K562 treated with DMSO at 1 percent for 12 hours (cell line): ENCODE measurements around the gene GNG8. TPM values are rescaled to one million over a fixed set of nuclear protein-coding genes. Genes with fewer than 3 reads are reported as not detected.

Experiments used
- total RNA-seq: library from RNA; unstranded; fragments of 300-600 nt; gene quantifications from 2 replicates; pipeline ENCODE4 v1.2.3, GENCODE V29; 2022; ENCODE audit not compliant: insufficient read depth

The GNG8 gene
- not detected in 2 replicates for total RNA-seq

GRCh38 chr19:46635920-46636761, at the start of gene GNG8:
TSS of gene GNG8 (minus strand) at chr19:46636202. CDS start at chr19:46634682, 1,520 bp downstream.

DNA sequence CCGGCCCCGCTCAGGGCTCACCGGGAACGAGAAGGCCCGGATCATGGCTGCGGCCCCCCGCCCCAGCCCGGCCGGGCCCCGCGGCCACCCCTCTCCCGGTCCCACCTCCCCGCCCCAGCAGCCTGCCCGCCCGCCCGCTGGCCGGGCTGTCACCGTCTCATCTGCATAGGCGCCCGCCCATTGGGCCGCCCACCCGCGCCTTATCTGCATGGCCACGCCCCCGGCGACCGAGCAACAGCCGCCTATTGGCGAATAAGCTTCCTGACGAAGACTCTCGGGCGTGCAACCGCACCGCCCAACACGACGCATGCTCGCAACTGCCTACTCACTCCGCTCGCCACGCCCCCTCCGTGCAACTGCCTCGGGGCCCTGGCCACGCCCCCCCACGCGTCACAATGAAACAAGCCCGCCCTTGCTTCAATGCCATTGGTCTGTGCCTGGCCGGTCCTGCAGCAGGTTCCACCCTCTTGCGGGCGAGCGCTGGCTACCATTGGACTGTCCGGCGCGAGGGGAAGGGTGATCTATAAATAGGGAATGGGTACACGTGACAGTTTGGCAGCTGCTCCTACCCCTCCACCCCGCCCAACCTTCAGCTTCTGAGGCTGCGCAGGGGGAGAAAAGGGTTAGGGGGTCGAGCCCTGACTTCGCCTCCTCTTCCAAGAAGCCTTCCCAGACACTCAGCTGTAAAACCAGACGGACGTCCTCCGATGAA, 25.2 kb upstream of the GNG8 start, which contains the start of gene DACT3:
Gene DACT3 (minus strand): TSS at position 163 of the 712 bp plus-strand sequence. CDS start 118 bp downstream, at position 45.

GRCh38 chr19:46624958-46625661, 10.9 kb downstream of the GNG8 start, which contains the start of gene PTGIR:
TSS of gene PTGIR (minus strand) at chr19:46625089. CDS start at chr19:46624225, 864 bp downstream.

DNA sequence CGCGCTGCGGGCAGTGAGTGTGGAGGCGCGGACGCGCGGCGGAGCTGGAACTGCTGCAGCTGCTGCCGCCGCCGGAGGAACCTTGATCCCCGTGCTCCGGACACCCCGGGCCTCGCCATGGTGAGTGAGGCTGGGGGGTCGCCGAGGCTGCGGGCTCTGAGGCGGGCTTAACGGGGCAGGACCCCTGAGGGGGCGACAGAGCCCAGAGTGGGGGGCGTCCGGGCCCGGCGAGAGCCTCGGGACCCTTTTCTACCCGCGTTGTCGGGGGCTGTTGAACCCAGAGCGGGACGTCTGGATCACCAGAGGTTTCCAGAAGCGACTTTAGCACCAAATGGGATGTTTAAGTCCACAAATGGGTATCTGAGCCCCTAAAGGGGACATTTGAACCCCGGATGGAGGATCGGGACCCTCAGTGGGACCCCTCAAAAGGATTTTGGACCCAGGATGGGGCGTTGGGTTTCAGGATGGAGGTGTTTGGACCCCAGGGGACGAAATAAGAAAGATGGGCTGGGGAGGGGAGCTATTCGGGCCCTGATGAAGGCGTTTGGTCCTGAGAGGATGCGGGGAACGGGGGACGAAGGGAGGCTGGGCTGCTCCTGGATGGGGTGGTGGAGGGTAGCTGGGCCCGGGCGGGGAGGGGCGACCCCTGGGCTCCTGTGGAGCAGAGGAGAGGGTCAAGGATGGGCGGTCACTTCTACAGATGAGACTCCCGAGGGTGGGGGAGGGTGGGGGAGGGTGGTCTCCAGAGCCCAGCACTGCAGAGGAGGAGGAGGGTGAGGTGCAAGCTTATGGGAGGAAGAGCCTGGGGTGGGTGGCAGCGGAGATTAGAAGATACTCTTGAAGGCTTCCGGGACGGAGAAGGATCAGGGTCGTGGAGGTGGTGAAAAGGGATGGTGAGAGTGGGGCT, 34.4 kb downstream of the GNG8 start, which contains the start of gene CALM3:
Gene CALM3 (plus strand): TSS at position 13 of the 907 bp plus-strand sequence. CDS start 105 bp downstream, at position 118.

Other genes with a start within 250 kb of the GNG8 start
- gene CCDC8, start 222.6 kb downstream of the GNG8 start, total RNA-seq: 5.4 and 7.9 TPM in 2 replicates
- not detected in 2 replicates for gene PNMA8C, start 207.3 kb downstream of the GNG8 start, total RNA-seq
- 7.3 and 18.4 TPM in 2 replicates for gene PNMA8A, start 164.6 kb downstream of the GNG8 start, total RNA-seq
- not detected in 2 replicates for gene PNMA8B, start 140.3 kb downstream of the GNG8 start, total RNA-seq
- gene CALM3, start 34.9 kb downstream of the GNG8 start, total RNA-seq: 232 and 346 TPM in 2 replicates
- not detected in 2 replicates for gene PTGIR, start 11.1 kb downstream of the GNG8 start, total RNA-seq
- gene DACT3, start 25.0 kb upstream of the GNG8 start, total RNA-seq: 1.9 and 2.8 TPM in 2 replicates
- gene PRKD2, start 80.9 kb upstream of the GNG8 start, total RNA-seq: 41.6 and 57.2 TPM in 2 replicates
- gene FKRP, start 109.9 kb upstream of the GNG8 start, total RNA-seq: 31.3 and 59.8 TPM in 2 replicates
- gene STRN4, start 110.2 kb upstream of the GNG8 start, total RNA-seq: 66.0 and 88.6 TPM in 2 replicates
- gene SLC1A5, start 152.4 kb upstream of the GNG8 start, total RNA-seq: 399 and 497 TPM in 2 replicates
- 377 and 597 TPM in 2 replicates for gene AP2S1, start 214.6 kb upstream of the GNG8 start, total RNA-seq
- 10.2 and 38.2 TPM in 2 replicates for gene ARHGAP35, start 224.8 kb upstream of the GNG8 start, total RNA-seq